ENCODE results near the gene PDE2A.

PDE2A gene

DNA sequence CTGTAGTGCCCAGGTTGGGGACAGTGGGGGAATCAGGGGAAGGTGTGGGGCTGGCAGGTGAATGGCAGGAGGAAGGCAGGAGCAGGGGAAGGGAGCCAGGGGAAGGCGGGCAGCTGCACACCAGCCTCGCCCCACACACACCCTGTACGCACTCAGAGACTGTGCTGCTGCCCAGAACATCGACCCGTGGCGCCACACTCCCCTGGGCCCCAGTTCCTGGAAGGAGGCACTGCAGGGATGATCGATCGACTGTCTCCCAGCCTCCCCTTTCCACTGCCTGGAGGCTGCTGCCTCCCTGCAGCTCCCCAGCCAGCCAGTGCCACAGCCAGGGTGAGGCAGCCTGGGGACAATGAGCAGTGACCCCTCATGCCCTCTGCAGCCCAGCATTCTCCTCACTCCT, 19.2 kb downstream of the PDE2A start:
- H3K4me3 ChIP-seq (replicated peaks in 1 of 2; ENCODE audit: low read depth in 2 of 2, low read length in 2 of 2) = no peak overlapping the region
- TF ChIP-seq, protein P1, sequence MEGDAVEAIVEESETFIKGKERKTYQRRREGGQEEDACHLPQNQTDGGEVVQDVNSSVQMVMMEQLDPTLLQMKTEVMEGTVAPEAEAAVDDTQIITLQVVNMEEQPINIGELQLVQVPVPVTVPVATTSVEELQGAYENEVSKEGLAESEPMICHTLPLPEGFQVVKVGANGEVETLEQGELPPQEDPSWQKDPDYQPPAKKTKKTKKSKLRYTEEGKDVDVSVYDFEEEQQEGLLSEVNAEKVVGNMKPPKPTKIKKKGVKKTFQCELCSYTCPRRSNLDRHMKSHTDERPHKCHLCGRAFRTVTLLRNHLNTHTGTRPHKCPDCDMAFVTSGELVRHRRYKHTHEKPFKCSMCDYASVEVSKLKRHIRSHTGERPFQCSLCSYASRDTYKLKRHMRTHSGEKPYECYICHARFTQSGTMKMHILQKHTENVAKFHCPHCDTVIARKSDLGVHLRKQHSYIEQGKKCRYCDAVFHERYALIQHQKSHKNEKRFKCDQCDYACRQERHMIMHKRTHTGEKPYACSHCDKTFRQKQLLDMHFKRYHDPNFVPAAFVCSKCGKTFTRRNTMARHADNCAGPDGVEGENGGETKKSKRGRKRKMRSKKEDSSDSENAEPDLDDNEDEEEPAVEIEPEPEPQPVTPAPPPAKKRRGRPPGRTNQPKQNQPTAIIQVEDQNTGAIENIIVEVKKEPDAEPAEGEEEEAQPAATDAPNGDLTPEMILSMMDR (IDR thresholded peaks at IDR 0.05; ENCODE audit: low read depth, low read length) = no peak
- no peak for DNase-seq (ENCODE audit: low read depth in 2 of 2)

- TF ChIP-seq, protein P1 (IDR thresholded peaks at IDR 0.05; ENCODE audit: low read depth, low read length) = no peak
- DNase-seq (ENCODE audit: low read depth in 2 of 2) = no peak
- no peak overlapping the region for H3K4me3 ChIP-seq (replicated peaks in 1 of 2; ENCODE audit: low read depth in 2 of 2, low read length in 2 of 2)
Observed at GRCh38 chr11:72653649-72654048, 20.6 kb downstream of the PDE2A start.

GRCh38 chr11:72652873-72653630, 21.2 kb downstream of the PDE2A start:
- DNase-seq (ENCODE audit: low read depth in 2 of 2) = no peak
- no peak overlapping the region for H3K4me3 ChIP-seq (replicated peaks in 1 of 2; ENCODE audit: low read depth in 2 of 2, low read length in 2 of 2)
- TF ChIP-seq, protein P1 (IDR thresholded peaks at IDR 0.05; ENCODE audit: low read depth, low read length) = no peak

GRCh38 chr11:72652133-72652532, 22.1 kb downstream of the PDE2A start:
- no peak overlapping the region for H3K4me3 ChIP-seq (replicated peaks in 1 of 2; ENCODE audit: low read depth in 2 of 2, low read length in 2 of 2)
- TF ChIP-seq, protein P1 (IDR thresholded peaks at IDR 0.05; ENCODE audit: low read depth, low read length) = no peak
- no peak for DNase-seq (ENCODE audit: low read depth in 2 of 2)

- TF ChIP-seq, protein P1 (IDR thresholded peaks at IDR 0.05; ENCODE audit: low read depth, low read length) = no peak
- DNase-seq (ENCODE audit: low read depth in 2 of 2) = no peak
- H3K4me3 ChIP-seq (replicated peaks in 1 of 2; ENCODE audit: low read depth in 2 of 2, low read length in 2 of 2) = no peak overlapping the region
Observed at GRCh38 chr11:72649215-72649976, 24.8 kb downstream of the PDE2A start.

DNA sequence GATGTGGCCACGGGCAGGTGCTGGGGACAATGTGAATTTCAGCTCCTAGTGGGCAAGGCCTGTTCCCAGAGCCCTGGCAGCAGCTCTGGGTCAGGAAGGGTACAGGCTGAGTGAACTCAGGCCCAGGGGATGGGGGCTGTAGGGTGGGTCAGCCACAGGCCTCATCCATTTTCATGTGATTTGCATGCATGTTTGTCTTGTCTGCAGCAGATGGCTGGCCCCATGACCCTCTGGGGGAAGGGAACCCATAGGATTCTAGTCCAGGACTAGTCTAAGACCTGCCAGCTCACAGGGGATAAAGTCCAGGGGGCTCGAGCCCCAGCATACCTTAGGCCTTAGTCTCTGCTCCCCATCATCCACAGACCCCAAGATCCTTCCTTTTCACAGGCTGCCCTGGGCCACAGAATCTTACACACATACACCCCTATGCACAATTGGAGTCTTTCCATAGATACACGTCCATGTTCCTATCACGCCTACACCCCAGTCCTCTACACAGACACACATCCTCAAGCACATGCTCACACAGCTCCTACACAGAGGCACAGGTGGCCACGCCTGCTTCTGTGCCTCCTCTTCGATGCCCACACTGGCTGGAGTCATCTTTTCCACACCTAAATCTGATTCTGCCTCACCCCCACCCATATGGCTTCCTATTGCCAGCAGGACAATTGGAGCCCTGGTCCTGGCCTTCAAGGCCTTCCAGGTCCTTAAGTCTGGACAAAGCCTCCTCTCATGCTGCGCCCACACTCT, 25.7 kb downstream of the PDE2A start:
- no peak for DNase-seq (ENCODE audit: low read depth in 2 of 2)
- H3K4me3 ChIP-seq (replicated peaks in 1 of 2; ENCODE audit: low read depth in 2 of 2, low read length in 2 of 2) = no peak overlapping the region
- TF ChIP-seq, protein P1 (IDR thresholded peaks at IDR 0.05; ENCODE audit: low read depth, low read length) = no peak

Measured in cardiac fibroblast (primary cell).